ENCODE results near the gene TRPV4.

DNA sequence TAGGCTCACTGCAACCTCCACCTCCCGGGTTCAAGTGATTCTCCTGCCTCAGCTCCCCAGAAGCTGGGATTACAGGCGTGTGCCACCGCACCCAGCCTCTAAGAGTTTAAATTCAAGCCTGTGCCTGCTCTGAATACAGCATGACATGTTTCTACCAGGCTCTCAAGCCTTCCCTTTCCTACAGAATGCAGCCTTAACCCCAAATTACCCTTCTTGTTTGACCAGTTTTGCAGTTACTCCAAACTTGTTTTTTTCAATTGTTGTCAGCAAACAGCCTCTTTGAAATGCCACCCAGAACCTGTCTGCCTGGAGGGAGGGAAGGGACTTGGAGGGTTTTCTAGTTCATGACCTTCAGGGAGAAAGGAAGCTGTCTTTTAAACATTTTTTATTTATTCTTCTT, 31.7 kb upstream of the TRPV4 start:
- TF ChIP-seq, protein P1, sequence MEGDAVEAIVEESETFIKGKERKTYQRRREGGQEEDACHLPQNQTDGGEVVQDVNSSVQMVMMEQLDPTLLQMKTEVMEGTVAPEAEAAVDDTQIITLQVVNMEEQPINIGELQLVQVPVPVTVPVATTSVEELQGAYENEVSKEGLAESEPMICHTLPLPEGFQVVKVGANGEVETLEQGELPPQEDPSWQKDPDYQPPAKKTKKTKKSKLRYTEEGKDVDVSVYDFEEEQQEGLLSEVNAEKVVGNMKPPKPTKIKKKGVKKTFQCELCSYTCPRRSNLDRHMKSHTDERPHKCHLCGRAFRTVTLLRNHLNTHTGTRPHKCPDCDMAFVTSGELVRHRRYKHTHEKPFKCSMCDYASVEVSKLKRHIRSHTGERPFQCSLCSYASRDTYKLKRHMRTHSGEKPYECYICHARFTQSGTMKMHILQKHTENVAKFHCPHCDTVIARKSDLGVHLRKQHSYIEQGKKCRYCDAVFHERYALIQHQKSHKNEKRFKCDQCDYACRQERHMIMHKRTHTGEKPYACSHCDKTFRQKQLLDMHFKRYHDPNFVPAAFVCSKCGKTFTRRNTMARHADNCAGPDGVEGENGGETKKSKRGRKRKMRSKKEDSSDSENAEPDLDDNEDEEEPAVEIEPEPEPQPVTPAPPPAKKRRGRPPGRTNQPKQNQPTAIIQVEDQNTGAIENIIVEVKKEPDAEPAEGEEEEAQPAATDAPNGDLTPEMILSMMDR (conservative IDR thresholded peaks at IDR 0.05 in 1 of 2, IDR thresholded peaks at IDR 0.05 in 1 of 2; ENCODE audit: extremely low read depth in 1 of 2, insufficient read depth in 1 of 2, low read depth in 1 of 2, low read length in 2 of 2) = no peak
- TF ChIP-seq EZH2 (IDR thresholded peaks at IDR 0.05; ENCODE audit: borderline replicate concordance, low read length) = no peak

Measured in mammary epithelial cell (primary cell).